T-cell (primary cell): ENCODE results near the gene ZNF816. TPM values are rescaled to one million over a fixed set of nuclear protein-coding genes. Genes with fewer than 3 reads are reported as not detected.

Source experiments
- ATAC-seq, 4 experiments: fragments of 200-7000 bp in 3 of 4; fragments of 150-1000 bp in 1 of 4; cut with Tn5 transposase; replicated peaks in 1 of 4; 1 replicate in 3 of 4; 2 replicates in 1 of 4; pipeline ENCODE4 v1.10.0; 2021; ENCODE audit warnings: moderate library complexity in 3 of 4, mild to moderate bottlenecking in 2 of 4, moderate number of reproducible peaks in 1 of 4
- CTCF ChIA-PET, 2 donors: fragments of 300-600 bp; sonication (Branson Sonifier 250); formaldehyde crosslinking; loops; one replicate each; lab custom pipeline; 2022; ENCODE audit warnings: antibody characterized with exemption in 2 of 2; lab: Charles Lee
- POLR2A ChIA-PET, 2 donors: fragments of 300-600 bp; sonication (Branson Sonifier 250); formaldehyde crosslinking; loops; one replicate each; lab custom pipeline; 2022; ENCODE audit warnings: antibody characterized with exemption in 2 of 2; lab: Charles Lee
- DNase-seq, 35 experiments: peaks; one replicate each; pipeline versions ENCODE4 v3.0.0 to v3.0.0-alpha.2; 2013 to 2023
- H3K27ac ChIP-seq: one replicate; pipeline ENCODE4 v1.5.1; 2013; ENCODE audit warnings: low read length
- H3K27me3 ChIP-seq, 2 experiments: replicated peaks in 1 of 2; 1 replicate in 1 of 2; 2 replicates in 1 of 2; pipeline versions ENCODE4 v1.6.1 to v1.7.0; 2013; ENCODE audit warnings: low read length in 1 of 2, mixed read lengths in 1 of 2; ENCODE audit not compliant: control insufficient read depth in 2 of 2, insufficient read depth in 2 of 2; ENCODE audit errors: extremely low read depth in 1 of 2
- H3K36me3 ChIP-seq, 2 donors: 1 replicate in 1 of 2; 2 replicates in 1 of 2; pipeline versions ENCODE4 v1.6.1 to v1.7.0; 2013; ENCODE audit warnings: low read length in 1 of 2; ENCODE audit not compliant: control insufficient read depth in 2 of 2, insufficient read depth in 1 of 2; ENCODE audit errors: extremely low read depth in 1 of 2
- H3K4me1 ChIP-seq, 2 experiments: 1 replicate in 1 of 2; 2 replicates in 1 of 2; pipeline versions ENCODE4 v1.6.1 to v1.7.0; 2013; ENCODE audit warnings: low read length in 2 of 2, mixed read lengths in 1 of 2; ENCODE audit not compliant: insufficient read depth in 2 of 2, control insufficient read depth in 1 of 2; ENCODE audit errors: extremely low read depth in 1 of 2
- H3K4me3 ChIP-seq, 2 donors: 1 replicate in 1 of 2; 2 replicates in 1 of 2; pipeline versions ENCODE4 v1.5.1 to v1.7.0; 2013; ENCODE audit warnings: mild to moderate bottlenecking in 2 of 2, low read length in 1 of 2, moderate library complexity in 1 of 2; ENCODE audit not compliant: control insufficient read depth in 1 of 2; ENCODE audit errors: extremely low read depth in 1 of 2
- H3K9me3 ChIP-seq: 2 replicates; pipeline ENCODE4 v1.7.0; 2013
- H3K27ac Mint-ChIP-seq, 2 donors: one replicate each; pipeline ENCODE4 v1.8.0; 2020 to 2021; ENCODE audit warnings: mild to moderate bottlenecking in 2 of 2, mixed read lengths in 2 of 2
- H3K27me3 Mint-ChIP-seq, 2 donors: one replicate each; pipeline ENCODE4 v1.8.0; 2021 to 2022; ENCODE audit warnings: mixed read lengths in 2 of 2
- H3K36me3 Mint-ChIP-seq: one replicate; pipeline ENCODE4 v1.8.0; 2021; ENCODE audit warnings: mixed read lengths
- H3K4me1 Mint-ChIP-seq, 3 donors: one replicate each; pipeline ENCODE4 v1.8.0; 2020 to 2022; ENCODE audit warnings: mixed read lengths in 3 of 3, mild to moderate bottlenecking in 1 of 3
- H3K4me3 Mint-ChIP-seq, 3 donors: one replicate each; pipeline ENCODE4 v1.8.0; 2020 to 2022; ENCODE audit warnings: mild to moderate bottlenecking in 3 of 3, mixed read lengths in 3 of 3, moderate library complexity in 3 of 3
- H3K9me3 Mint-ChIP-seq, 3 donors: one replicate each; pipeline ENCODE4 v1.8.0; 2020 to 2022; ENCODE audit warnings: mixed read lengths in 3 of 3
- WGBS: methylation state at CpG from one replicate; pipeline ENCODE4 v1.1.5; 2013; ENCODE audit warnings: missing lambda C conversion rate; ENCODE audit not compliant: insufficient coverage; 5-methylcytosine and 5-hydroxymethylcytosine counted together
- total RNA-seq, 35 experiments: library from RNA in 6 of 35; stranded (reverse) in 6 of 35; fragments of 120-200 nt in 1 of 35; gene quantifications; one replicate each; pipeline versions ENCODE4 v1.2.1 to v1.2.4 and lab custom pipeline; 2013 to 2026

The ZNF816 gene
- total RNA-seq, 5 donors from 2014 or later (not counting 1 experiment from before 2014, with no cell fraction given) = 6.4 to 23.4 (median 19.0) TPM

DNA sequence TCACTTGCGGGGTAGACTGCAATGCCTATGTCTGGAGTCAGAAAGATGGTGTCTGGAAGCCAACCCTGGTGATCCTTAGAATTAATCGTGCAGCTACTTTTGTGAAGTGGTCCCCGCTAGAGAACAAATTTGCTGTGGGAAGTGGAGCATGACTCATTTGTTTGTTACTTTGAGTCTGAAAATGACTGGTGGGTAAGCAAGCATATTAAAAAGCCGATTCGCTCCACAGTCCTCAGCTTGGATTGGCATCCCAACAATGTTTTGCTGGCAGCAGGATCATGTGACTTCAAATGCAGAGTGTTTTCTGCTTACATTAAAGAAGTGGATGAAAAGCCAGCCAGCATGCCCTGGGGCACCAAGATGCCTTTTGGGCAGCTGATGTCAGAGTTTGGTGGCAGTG is 41.6 kb upstream of the ZNF816 start:
- no peaks in the 10 kb centered on the region for H3K4me1 Mint-ChIP-seq
- WGBS = 96% methylated on average over 5 of the region's 5 CpGs
- H3K9me3 Mint-ChIP-seq = peaks cover 0 to 17% (median 5%) of the 10 kb centered on the region in 3 donors
- CTCF ChIA-PET = no interaction called here
- Histone ChIP-seq H3K9me3 (no peaks in the 10 kb centered on the region), H3K4me3 (no peak overlapping the region), H3K27ac (no peak overlapping the region), H3K36me3 (no peaks in the 10 kb centered on the region), H3K27me3 (no peaks in the 10 kb centered on the region), H3K4me1 (no peaks in the 10 kb centered on the region)
- no peak overlapping the region for H3K4me3 Mint-ChIP-seq
- DNase-seq (no peak), ATAC-seq (no peak)
- H3K36me3 Mint-ChIP-seq = no peaks in the 10 kb centered on the region
- POLR2A ChIA-PET = no interaction called here
- peaks cover 0 to 2% of the 10 kb centered on the region in 2 donors for H3K27me3 Mint-ChIP-seq
- H3K27ac Mint-ChIP-seq = no peak overlapping the region

DNA sequence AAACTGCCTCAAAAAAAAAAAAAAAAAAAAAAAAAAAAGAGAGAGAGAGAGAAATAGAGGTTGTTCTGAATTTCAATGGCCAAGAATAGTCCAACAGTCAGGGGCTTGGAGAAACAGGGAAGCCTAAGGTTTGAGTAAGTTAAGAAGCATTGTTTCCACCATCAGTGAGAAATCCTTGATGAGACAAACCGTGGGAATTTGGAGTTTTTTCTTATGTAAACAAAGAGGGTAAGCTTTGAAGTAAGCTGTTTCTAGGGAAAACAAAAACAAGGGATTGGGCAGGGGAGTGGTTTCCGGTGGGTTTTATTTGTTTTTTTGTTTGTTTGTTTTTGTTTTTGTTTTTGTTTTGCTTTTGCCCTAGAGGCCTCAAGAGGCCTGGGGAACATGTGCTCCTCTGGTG is 39.8 kb upstream of the ZNF816 start:
- CTCF ChIA-PET = interaction anchor here in 1 of 2 donors (0.5 kb wide), 1 partner anchor 123 kb away, joined by 5 read pairs; no protein-coding TSS in a partner anchor
- Histone ChIP-seq H3K36me3 (no peaks in the 10 kb centered on the region), H3K4me3 (no peak overlapping the region), H3K27ac (no peak overlapping the region), H3K9me3 (no peaks in the 10 kb centered on the region), H3K4me1 (no peaks in the 10 kb centered on the region), H3K27me3 (no peaks in the 10 kb centered on the region)
- H3K4me1 Mint-ChIP-seq = no peaks in the 10 kb centered on the region
- DNase-seq (no peak), ATAC-seq (no peak)
- peaks cover 4% of the 10 kb centered on the region for H3K36me3 Mint-ChIP-seq
- H3K27me3 Mint-ChIP-seq = peaks cover 2 to 8% of the 10 kb centered on the region in 2 donors
- POLR2A ChIA-PET = interaction anchor here in 1 of 2 donors (0.6 kb wide), 1 partner anchor 13 kb away, joined by 7 read pairs; no protein-coding TSS in a partner anchor
- 50% methylated on average over 1 of the region's 2 CpGs for WGBS
- H3K9me3 Mint-ChIP-seq = peaks cover 0 to 10% (median 7%) of the 10 kb centered on the region in 3 donors
- no peak overlapping the region for H3K4me3 Mint-ChIP-seq
- no peak overlapping the region for H3K27ac Mint-ChIP-seq

DNA sequence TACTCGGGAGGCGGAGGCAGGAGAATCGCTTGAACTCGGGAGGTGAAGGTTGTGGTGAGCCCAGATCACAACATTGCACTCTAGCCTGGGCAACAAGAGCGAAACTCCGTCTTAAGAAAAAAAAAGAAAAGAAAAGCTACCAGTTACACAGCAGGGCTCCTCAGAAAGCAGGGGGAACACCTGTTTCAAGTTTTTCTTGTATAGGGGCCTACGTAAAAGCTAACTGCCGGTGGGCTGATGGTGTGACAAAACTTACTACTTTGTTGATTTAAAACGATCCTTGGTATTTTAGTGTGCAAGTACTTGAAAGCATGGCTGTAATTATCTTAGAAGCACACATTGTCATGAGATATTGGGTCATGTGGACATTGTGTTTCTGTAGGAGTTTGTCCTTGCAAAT is 35.3 kb upstream of the ZNF816 start:
- ChIA-PET CTCF (no interaction called here), POLR2A (no interaction called here)
- Mint-ChIP-seq H3K27ac (no peak overlapping the region), H3K4me1 (peaks cover 0 to 11% (median 4%) of the 10 kb centered on the region in 3 donors), H3K4me3 (no peak overlapping the region), H3K9me3 (peaks cover 0 to 9% (median 4%) of the 10 kb centered on the region in 3 donors), H3K27me3 (peaks cover 2 to 8% of the 10 kb centered on the region in 2 donors), H3K36me3 (peaks cover 4% of the 10 kb centered on the region)
- DNase-seq (no peak), ATAC-seq (no peak)
- H3K36me3 ChIP-seq = no peaks in the 10 kb centered on the region
- H3K4me1 ChIP-seq = peaks cover 0 to 10% of the 10 kb centered on the region in 2 experiments
- H3K4me3 ChIP-seq = no peak overlapping the region
- H3K27me3 ChIP-seq = peaks cover 0 to 12% of the 10 kb centered on the region in 2 experiments
- 83% methylated on average over 6 of the region's 9 CpGs for WGBS
- H3K9me3 ChIP-seq = no peaks in the 10 kb centered on the region
- H3K27ac ChIP-seq = no peak overlapping the region

DNA sequence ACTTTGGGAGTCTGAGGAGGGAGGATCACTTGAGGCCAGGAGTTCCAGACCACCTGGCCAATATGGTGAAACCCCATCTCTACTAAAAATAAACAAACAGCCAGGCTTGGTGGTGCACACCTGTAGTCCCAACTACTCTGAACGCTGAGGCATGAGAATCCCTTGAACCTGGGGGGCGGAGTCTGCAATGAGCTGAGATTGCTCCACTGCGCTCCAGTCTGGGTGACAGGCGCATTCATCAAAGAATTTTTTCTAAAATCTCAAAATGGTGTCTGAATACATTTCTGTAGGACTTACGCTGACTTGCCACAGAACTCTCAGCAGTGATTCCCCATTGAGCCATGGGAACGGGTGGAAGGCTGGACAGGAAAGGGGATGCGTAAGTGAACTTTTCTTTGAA is 33.0 kb upstream of the ZNF816 start:
- Histone ChIP-seq H3K4me1 (peaks cover 0 to 16% of the 10 kb centered on the region in 2 experiments), H3K9me3 (no peaks in the 10 kb centered on the region), H3K36me3 (no peaks in the 10 kb centered on the region), H3K27ac (no peak overlapping the region), H3K27me3 (peaks cover 0 to 18% of the 10 kb centered on the region in 2 experiments), H3K4me3 (no peak overlapping the region)
- Mint-ChIP-seq H3K27me3 (peaks cover 7 to 8% of the 10 kb centered on the region in 2 donors), H3K9me3 (peaks cover 0 to 17% (median 4%) of the 10 kb centered on the region in 3 donors), H3K36me3 (peaks cover 12% of the 10 kb centered on the region), H3K4me1 (peaks cover 12 to 20% (median 15%) of the 10 kb centered on the region in 3 donors), H3K27ac (no peak overlapping the region), H3K4me3 (no peak overlapping the region)
- CTCF ChIA-PET = interaction anchor here in 1 of 2 donors (0.7 kb wide), 1 partner anchor 40 kb away, joined by 6 read pairs; no protein-coding TSS in a partner anchor
- DNase-seq (no peak), ATAC-seq (no peak)
- POLR2A ChIA-PET = no interaction called here
- WGBS = 78% methylated on average over 2 of the region's 7 CpGs

DNA sequence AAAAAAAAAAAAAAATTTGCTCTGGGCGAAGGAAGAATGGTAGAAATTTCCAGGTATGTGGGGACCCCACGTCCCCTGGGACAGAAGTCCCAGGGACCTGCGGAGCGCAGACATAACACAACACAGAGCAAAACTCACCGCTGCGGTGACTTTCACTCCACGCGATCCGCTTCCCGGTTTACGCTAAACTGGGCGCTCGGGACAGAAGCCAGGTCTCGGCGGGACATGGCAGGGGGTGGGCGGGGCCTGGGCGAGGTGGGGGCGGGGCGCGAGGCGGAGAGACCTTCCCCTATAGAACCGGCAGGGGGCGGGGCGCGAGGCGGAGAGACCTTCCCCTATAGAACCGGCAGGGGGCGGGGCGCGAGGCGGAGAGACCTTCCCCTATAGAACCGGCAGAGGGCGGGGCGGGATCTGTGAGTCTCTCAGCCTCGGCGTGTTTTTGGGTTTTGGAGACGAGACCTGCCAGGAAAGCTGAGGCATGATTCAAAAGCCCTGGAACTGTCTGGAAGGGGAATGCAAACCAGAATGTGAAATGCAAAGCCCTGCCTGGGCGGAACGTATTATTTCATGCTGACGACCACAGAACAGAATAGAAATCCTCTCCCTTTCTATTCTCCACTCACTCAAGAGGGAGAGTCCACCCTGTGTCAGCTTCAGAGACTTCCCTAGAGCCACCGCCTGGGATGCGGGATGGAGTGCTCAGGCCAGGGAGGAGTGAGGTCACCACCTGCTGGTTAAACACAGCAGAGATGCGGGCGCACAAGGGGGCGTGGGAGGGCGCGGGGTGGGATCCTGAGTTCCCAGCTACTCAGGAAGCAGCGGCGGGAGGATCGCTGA is 30.9 kb upstream of the ZNF816 start:
- ATAC-seq = peak; percentile 91 to 96 (median 94)
- DNase-seq = peak; percentile 57 to 86 (median 76)
- H3K27ac ChIP-seq = no peak overlapping the region
- CTCF ChIA-PET = interaction anchor here (0.7 kb wide), 6 partner anchors 211 to 728 kb away, joined by 3 to 11 read pairs (median 3); no protein-coding TSS in a partner anchor
- H3K4me1 ChIP-seq = peaks cover 0 to 16% of the 10 kb centered on the region in 2 experiments
- peaks cover 12 to 20% (median 15%) of the 10 kb centered on the region in 3 donors for H3K4me1 Mint-ChIP-seq
- peak overlapping the region; percentile 74 to 81 (median 81) for H3K4me3 Mint-ChIP-seq
- peaks cover 25% of the 10 kb centered on the region for H3K36me3 Mint-ChIP-seq
- 2% methylated on average over 13 of the region's 50 CpGs for WGBS
- peaks cover 5% of the 10 kb centered on the region in 2 donors for H3K27me3 Mint-ChIP-seq
- H3K4me3 ChIP-seq = peak overlapping the region; percentile 53 to 74
- no peak overlapping the region for H3K27ac Mint-ChIP-seq
- peaks cover 0 to 18% of the 10 kb centered on the region in 2 experiments for H3K27me3 ChIP-seq
- POLR2A ChIA-PET = no interaction called here
- H3K9me3 ChIP-seq = no peaks in the 10 kb centered on the region
- peaks cover 0 to 17% (median 4%) of the 10 kb centered on the region in 3 donors for H3K9me3 Mint-ChIP-seq
- H3K36me3 ChIP-seq = no peaks in the 10 kb centered on the region
